SK-N-SH treated with all-trans-retinoic acid at 6 μM for 48 hours (cell line): ENCODE results near the gene CHTF8.

Experiments
- GLIS3 ChIP-seq: fragments of 250-450 bp; sonication (Bioruptor Pico); IDR thresholded peaks from 2 replicates; pipeline ENCODE4 v1.5.0; 2020; ENCODE audit warnings: mild to moderate bottlenecking, moderate library complexity
- PPARA ChIP-seq: fragments of 250-450 bp; sonication (Bioruptor Pico); IDR thresholded peaks from 2 replicates; pipeline ENCODE4 v1.5.0; 2020; ENCODE audit warnings: mild to moderate bottlenecking, borderline replicate concordance
- TOX ChIP-seq: fragments of 250-450 bp; sonication (Bioruptor Pico); IDR thresholded peaks from 2 replicates; pipeline ENCODE4 v1.8.0; 2021; ENCODE audit warnings: mild to moderate bottlenecking, moderate library complexity, borderline replicate concordance
- ZFP3 ChIP-seq: fragments of 250-450 bp; sonication (Bioruptor Pico); IDR thresholded peaks from 2 replicates; pipeline ENCODE4 v1.5.0; 2020; ENCODE audit warnings: mild to moderate bottlenecking, moderate library complexity
- ZFP30 ChIP-seq: fragments of 450-650 bp; formaldehyde crosslinking; IDR thresholded peaks from 2 replicates; pipeline ENCODE4 v1.5.0; 2022; ENCODE audit warnings: mild to moderate bottlenecking, moderate library complexity
- ZNF8 ChIP-seq: fragments of 450-650 bp; formaldehyde crosslinking; IDR thresholded peaks from 2 replicates; pipeline ENCODE4 v1.5.0; 2020; ENCODE audit warnings: mild to moderate bottlenecking, moderate library complexity
- TF ChIP-seq, protein P1 (sequence below): fragments of 250-450 bp; sonication (Bioruptor Pico); IDR thresholded peaks from 2 replicates; pipeline ENCODE4 v1.8.0; 2021; ENCODE audit warnings: low read depth, mild to moderate bottlenecking, moderate library complexity, borderline replicate concordance
- TF ChIP-seq, protein P2 (sequence below): fragments of 250-450 bp; sonication (Bioruptor Pico); IDR thresholded peaks from 2 replicates; pipeline ENCODE4 v1.5.1; 2021; ENCODE audit warnings: mild to moderate bottlenecking, moderate library complexity

DNA sequence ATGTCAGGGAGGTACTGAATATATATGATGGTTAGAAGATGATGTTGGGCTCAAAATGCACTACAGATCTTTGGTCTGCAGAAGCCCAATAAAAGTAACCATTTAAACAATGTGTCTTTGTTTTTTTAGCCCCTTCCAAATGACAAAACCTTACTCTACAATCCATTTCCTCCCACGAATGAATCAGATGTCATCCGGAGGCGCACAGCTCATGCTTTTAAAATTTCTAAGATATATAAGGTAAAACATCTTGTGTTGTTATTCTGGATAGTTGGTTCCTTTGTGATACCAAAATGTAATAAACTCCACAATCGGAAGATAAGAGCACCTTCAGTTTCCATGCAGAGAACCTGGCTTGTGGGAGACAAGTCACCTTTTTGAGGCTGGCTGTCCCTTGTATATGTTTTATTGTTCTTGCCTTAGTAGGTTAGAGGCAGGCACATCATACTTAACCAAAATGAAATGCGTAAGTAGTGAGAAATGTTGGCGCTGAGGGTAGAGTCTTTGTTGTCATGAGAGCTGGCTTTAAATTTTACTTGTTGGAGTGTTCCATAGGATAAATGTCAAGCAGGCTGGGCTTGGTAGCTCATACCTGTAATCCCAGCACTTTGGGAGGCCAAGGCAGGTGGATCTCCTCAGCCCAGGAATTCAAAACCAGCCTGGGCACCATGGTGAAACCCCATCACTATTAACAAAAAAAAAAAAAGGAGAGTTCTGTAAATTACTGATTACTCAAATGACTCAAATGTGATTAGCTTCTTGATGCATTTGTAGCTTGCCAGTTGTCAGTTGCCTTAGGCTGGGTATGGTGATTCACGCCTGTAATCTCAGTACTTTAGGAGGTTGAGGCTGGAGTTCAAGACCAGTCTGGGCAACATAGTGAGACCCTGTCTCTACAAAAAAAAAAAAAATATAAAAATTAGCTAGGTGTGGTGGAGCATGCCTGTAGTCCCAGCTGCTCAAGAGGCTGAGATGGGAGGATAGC is 34.9 kb upstream of the CHTF8 start:
- TF ChIP-seq PPARA (CRISPR knock-in tag) (no peak), TOX (no peak), ZFP30 (CRISPR knock-in tag) (no peak), ZNF8 (CRISPR knock-in tag) (no peak), GLIS3 (CRISPR knock-in tag) (no peak), ZFP3 (CRISPR knock-in tag) (no peak)
- TF ChIP-seq, protein P1, sequence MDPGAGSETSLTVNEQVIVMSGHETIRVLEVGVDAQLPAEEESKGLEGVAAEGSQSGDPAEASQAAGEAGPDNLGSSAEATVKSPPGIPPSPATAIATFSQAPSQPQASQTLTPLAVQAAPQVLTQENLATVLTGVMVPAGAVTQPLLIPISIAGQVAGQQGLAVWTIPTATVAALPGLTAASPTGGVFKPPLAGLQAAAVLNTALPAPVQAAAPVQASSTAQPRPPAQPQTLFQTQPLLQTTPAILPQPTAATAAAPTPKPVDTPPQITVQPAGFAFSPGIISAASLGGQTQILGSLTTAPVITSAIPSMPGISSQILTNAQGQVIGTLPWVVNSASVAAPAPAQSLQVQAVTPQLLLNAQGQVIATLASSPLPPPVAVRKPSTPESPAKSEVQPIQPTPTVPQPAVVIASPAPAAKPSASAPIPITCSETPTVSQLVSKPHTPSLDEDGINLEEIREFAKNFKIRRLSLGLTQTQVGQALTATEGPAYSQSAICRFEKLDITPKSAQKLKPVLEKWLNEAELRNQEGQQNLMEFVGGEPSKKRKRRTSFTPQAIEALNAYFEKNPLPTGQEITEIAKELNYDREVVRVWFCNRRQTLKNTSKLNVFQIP (CRISPR knock-in tag) = no peak
- TF ChIP-seq, protein P2, sequence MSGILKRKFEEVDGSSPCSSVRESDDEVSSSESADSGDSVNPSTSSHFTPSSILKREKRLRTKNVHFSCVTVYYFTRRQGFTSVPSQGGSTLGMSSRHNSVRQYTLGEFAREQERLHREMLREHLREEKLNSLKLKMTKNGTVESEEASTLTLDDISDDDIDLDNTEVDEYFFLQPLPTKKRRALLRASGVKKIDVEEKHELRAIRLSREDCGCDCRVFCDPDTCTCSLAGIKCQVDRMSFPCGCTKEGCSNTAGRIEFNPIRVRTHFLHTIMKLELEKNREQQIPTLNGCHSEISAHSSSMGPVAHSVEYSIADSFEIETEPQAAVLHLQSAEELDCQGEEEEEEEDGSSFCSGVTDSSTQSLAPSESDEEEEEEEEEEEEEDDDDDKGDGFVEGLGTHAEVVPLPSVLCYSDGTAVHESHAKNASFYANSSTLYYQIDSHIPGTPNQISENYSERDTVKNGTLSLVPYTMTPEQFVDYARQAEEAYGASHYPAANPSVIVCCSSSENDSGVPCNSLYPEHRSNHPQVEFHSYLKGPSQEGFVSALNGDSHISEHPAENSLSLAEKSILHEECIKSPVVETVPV (CRISPR knock-in tag) = no peak
